HepG2 (cell line): ENCODE results near the gene HNRNPUL2. TPM values are rescaled to one million over a fixed set of nuclear protein-coding genes. Genes with fewer than 3 reads are reported as not detected.
A peak's percentile ranks its signal among the peaks of the same experiment; 100 is the strongest.

Experiments
- ARID3A ChIP-seq: IDR thresholded peaks from 2 replicates; pipeline ENCODE4 v1.6.1; 2012; ENCODE audit warnings: low read depth, low read length, improper control_type of control experiment
- CREM ChIP-seq, 2 experiments: sonication (generic) in 1 of 2; formaldehyde crosslinking in 1 of 2; IDR thresholded peaks; 2 replicates each; pipeline versions ENCODE4 v1.4.0 to v1.6.1; 2016 to 2020; ENCODE audit warnings: antibody characterized with exemption in 1 of 2, mild to moderate bottlenecking in 1 of 2, missing genetic modification reagents in 1 of 2
- CSRNP1 ChIP-seq: sonication (generic); formaldehyde crosslinking; IDR thresholded peaks from 2 replicates; pipeline ENCODE4 v1.8.1; 2023; ENCODE audit warnings: mild to moderate bottlenecking, missing genetic modification reagents
- DRAP1 ChIP-seq: IDR thresholded peaks from 2 replicates; pipeline ENCODE4 v1.6.1; 2016; ENCODE audit warnings: missing genetic modification reagents, missing compliant biosample characterization
- ELF4 ChIP-seq: sonication (generic); formaldehyde crosslinking; IDR thresholded peaks from 2 replicates; pipeline ENCODE4 v1.5.0; 2020; ENCODE audit warnings: missing genetic modification reagents, mild to moderate bottlenecking, moderate library complexity, borderline replicate concordance
- HOXA5 ChIP-seq: sonication (generic); formaldehyde crosslinking; IDR thresholded peaks from 2 replicates; pipeline ENCODE4 v1.4.0; 2020; ENCODE audit warnings: missing genetic modification reagents
- KLF16 ChIP-seq, 2 experiments: sonication (generic) in 1 of 2; formaldehyde crosslinking in 1 of 2; IDR thresholded peaks; 2 replicates each; pipeline versions ENCODE4 v1.6.1 to v1.8.0; 2016 to 2023; ENCODE audit warnings: missing genetic modification reagents in 2 of 2, missing compliant biosample characterization in 1 of 2
- MBD4 ChIP-seq: IDR thresholded peaks from 2 replicates; pipeline ENCODE4 v1.6.1; 2012; ENCODE audit warnings: low read length, inconsistent platforms, borderline replicate concordance
- NBN ChIP-seq: fragments of 450-650 bp; conservative IDR thresholded peaks from 2 replicates; pipeline ENCODE4 v1.6.1; 2017
- NR1H2 ChIP-seq: sonication (generic); formaldehyde crosslinking; IDR thresholded peaks from 2 replicates; pipeline ENCODE4 v1.8.1; 2022; ENCODE audit warnings: low read depth, missing genetic modification reagents, borderline replicate concordance
- ONECUT2 ChIP-seq: sonication (generic); formaldehyde crosslinking; IDR thresholded peaks from 2 replicates; pipeline ENCODE4 v1.4.0; 2020; ENCODE audit warnings: missing genetic modification reagents
- PCBP1 ChIP-seq: fragments of 200-400 bp; formaldehyde crosslinking; IDR thresholded peaks from 2 replicates; pipeline ENCODE4 v1.6.1; 2017; ENCODE audit warnings: mild to moderate bottlenecking, low read depth, low read length, borderline replicate concordance
- SIN3B ChIP-seq: fragments of 150-350 bp; IDR thresholded peaks from 2 replicates; pipeline ENCODE4 v1.6.1; 2014; ENCODE audit warnings: low read length
- TAF1 ChIP-seq: sonication (generic); formaldehyde crosslinking; IDR thresholded peaks from 2 replicates; pipeline ENCODE4 v1.4.0; 2020; ENCODE audit warnings: missing genetic modification reagents
- ZNF20 ChIP-seq: sonication (generic); formaldehyde crosslinking; IDR thresholded peaks from 2 replicates; pipeline ENCODE4 v1.4.0; 2020; ENCODE audit warnings: mild to moderate bottlenecking, moderate library complexity, missing genetic modification reagents
- ZNF292 ChIP-seq: sonication (generic); formaldehyde crosslinking; IDR thresholded peaks from 2 replicates; pipeline ENCODE4 v1.8.1; 2022; ENCODE audit warnings: mild to moderate bottlenecking, low read depth, missing genetic modification reagents, borderline replicate concordance
- ZNF3 ChIP-seq: IDR thresholded peaks from 2 replicates; pipeline ENCODE4 v1.7.0; 2017; ENCODE audit warnings: inconsistent platforms
- ZNF710 ChIP-seq: sonication (generic); formaldehyde crosslinking; IDR thresholded peaks from 2 replicates; pipeline ENCODE4 v1.5.0; 2020; ENCODE audit warnings: mild to moderate bottlenecking, missing genetic modification reagents, borderline replicate concordance
- ZNF720 ChIP-seq: sonication (generic); formaldehyde crosslinking; IDR thresholded peaks from 2 replicates; pipeline ENCODE4 v1.4.0; 2020; ENCODE audit warnings: missing genetic modification reagents
- ZNF790 ChIP-seq: sonication (generic); formaldehyde crosslinking; IDR thresholded peaks from 2 replicates; pipeline ENCODE4 v1.8.0; 2022; ENCODE audit warnings: missing genetic modification reagents, mild to moderate bottlenecking, borderline replicate concordance
- ZSCAN21 ChIP-seq: sonication (generic); formaldehyde crosslinking; IDR thresholded peaks from 2 replicates; pipeline ENCODE4 v1.8.0; 2022; ENCODE audit warnings: mild to moderate bottlenecking, missing genetic modification reagents, moderate library complexity, borderline replicate concordance
- ZUFSP ChIP-seq: sonication (generic); formaldehyde crosslinking; IDR thresholded peaks from 2 replicates; pipeline ENCODE4 v1.9.0; 2021; ENCODE audit warnings: missing genetic modification reagents, mild to moderate bottlenecking, borderline replicate concordance
- polyA plus RNA-seq, 8 experiments: library from polyadenylated mRNA; depleted of rRNA in 3 of 8; stranded (reverse) in 7 of 8; unstranded in 1 of 8; fragments of >200 nt; fragmentation: Illumina TruSeq in 4 of 8; extraction: Trizol in 4 of 8; gene quantifications; 2 replicates each; pipeline versions ENCODE4 v1.2.1 to v1.2.3, GENCODE V29; 2011 to 2016; ENCODE audit warnings: low read depth in 4 of 8, missing spikeins in 1 of 8, mixed read lengths in 1 of 8; ENCODE audit not compliant: insufficient read depth in 1 of 8
- total RNA-seq, 5 experiments: library from RNA; depleted of rRNA; stranded (reverse); fragments of >200 nt; fragmentation: Illumina TruSeq; extraction: Trizol; gene quantifications; 2 replicates each; pipeline ENCODE4 v1.2.3, GENCODE V29; 2016; ENCODE audit warnings: low read depth in 1 of 5

The HNRNPUL2 gene
- total and polyA plus RNA-seq, 2 of the 13 experiments (the other 11 are each of a cell fraction or from before 2014, with no cell fraction given), result 8.4 to 9.6 TPM

GRCh38 chr11:62671608-62672389 lies 55.5 kb downstream of the HNRNPUL2 start, which contains the start of the genes LBHD1 and UQCC3 (continued):
- TF ChIP-seq ARID3A, result peak; percentile 41; the same call in 1 of the 2 replicates
- TF ChIP-seq KLF16 (CRISPR knock-in tag; IDR thresholded peaks at IDR 0.05), result peak in 1 of 2 experiments; percentile 56; a peak in 1 of 4 replicates
- no peak for TF ChIP-seq MBD4
- TF ChIP-seq ZUFSP (CRISPR knock-in tag), result no peak
- TF ChIP-seq ZNF790 (CRISPR knock-in tag), result no peak
- no peak for TF ChIP-seq CREM (IDR thresholded peaks at IDR 0.05)
- TF ChIP-seq CREM (CRISPR knock-in tag; IDR thresholded peaks at IDR 0.05), result no peak
- TF ChIP-seq HOXA5 (CRISPR knock-in tag), result peak; percentile 66
- TF ChIP-seq ZNF292 (CRISPR knock-in tag), result peak; percentile 76
- peak; percentile 86 for TF ChIP-seq TAF1 (CRISPR knock-in tag)
- no peak for TF ChIP-seq NR1H2
- no peak for TF ChIP-seq NBN
- peak; percentile 90 for TF ChIP-seq ELF4
- TF ChIP-seq DRAP1, result peak; percentile 66
- no peak; the same call in 1 of the 2 replicates for TF ChIP-seq SIN3B
- no peak for TF ChIP-seq ZNF3 (CRISPR knock-in tag)
- 0 out of 2 replicates have a peak, but pooled peaks have one; percentile 43 for TF ChIP-seq CSRNP1 (CRISPR knock-in tag)
- no peak for TF ChIP-seq ONECUT2 (CRISPR knock-in tag)
- TF ChIP-seq ZNF20 (CRISPR knock-in tag), result no peak
- no peak; the same call in 1 of the 2 replicates for TF ChIP-seq ZSCAN21 (CRISPR knock-in tag)
- no peak for TF ChIP-seq ZNF710 (CRISPR knock-in tag)
- no peak for TF ChIP-seq PCBP1
- no peak for TF ChIP-seq ZNF720 (CRISPR knock-in tag)
